ENCODE results near the gene GRIN3A.

GRCh38 chr9:101731429-101731828, 7.0 kb downstream of the GRIN3A start:
- TF ChIP-seq, protein P1, sequence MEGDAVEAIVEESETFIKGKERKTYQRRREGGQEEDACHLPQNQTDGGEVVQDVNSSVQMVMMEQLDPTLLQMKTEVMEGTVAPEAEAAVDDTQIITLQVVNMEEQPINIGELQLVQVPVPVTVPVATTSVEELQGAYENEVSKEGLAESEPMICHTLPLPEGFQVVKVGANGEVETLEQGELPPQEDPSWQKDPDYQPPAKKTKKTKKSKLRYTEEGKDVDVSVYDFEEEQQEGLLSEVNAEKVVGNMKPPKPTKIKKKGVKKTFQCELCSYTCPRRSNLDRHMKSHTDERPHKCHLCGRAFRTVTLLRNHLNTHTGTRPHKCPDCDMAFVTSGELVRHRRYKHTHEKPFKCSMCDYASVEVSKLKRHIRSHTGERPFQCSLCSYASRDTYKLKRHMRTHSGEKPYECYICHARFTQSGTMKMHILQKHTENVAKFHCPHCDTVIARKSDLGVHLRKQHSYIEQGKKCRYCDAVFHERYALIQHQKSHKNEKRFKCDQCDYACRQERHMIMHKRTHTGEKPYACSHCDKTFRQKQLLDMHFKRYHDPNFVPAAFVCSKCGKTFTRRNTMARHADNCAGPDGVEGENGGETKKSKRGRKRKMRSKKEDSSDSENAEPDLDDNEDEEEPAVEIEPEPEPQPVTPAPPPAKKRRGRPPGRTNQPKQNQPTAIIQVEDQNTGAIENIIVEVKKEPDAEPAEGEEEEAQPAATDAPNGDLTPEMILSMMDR (IDR thresholded peaks at IDR 0.05; ENCODE audit: low read length): no peak
- TF ChIP-seq EZH2 (IDR thresholded peaks at IDR 0.05; ENCODE audit: borderline replicate concordance, low read length): no peak
